ENCODE results near the gene POTEM.
"Not testable (repeated sequence)": the region's sequence is repeated elsewhere in the genome, so short reads cannot be mapped to it uniquely, and the experiment has no call there.

The POTEM gene

GRCh38 chr14:18967134-18967533 lies at the start of gene POTEM:
POTEM (plus strand) TSS chr14:18967434; CDS start chr14:18967486, 52 bp downstream.
- not testable (repeated sequence) for DNase-seq (ENCODE audit: low read depth)

GRCh38 chr14:18918345-18918744 lies 48.9 kb upstream of the POTEM start:
- DNase-seq (ENCODE audit: low read depth), result not testable (repeated sequence)

- DNase-seq (ENCODE audit: low read depth), result not testable (repeated sequence)
Measured at GRCh38 chr14:18920052-18920451, 47.2 kb upstream of the POTEM start.

GRCh38 chr14:18921055-18921701 lies 46.1 kb upstream of the POTEM start:
- not testable (repeated sequence) for DNase-seq (ENCODE audit: low read depth)

GRCh38 chr14:18936848-18937247 lies 30.4 kb upstream of the POTEM start:
- DNase-seq (ENCODE audit: low read depth), result not testable (repeated sequence)

- DNase-seq (ENCODE audit: low read depth), result not testable (repeated sequence)
Measured at GRCh38 chr14:18938733-18939132, 28.5 kb upstream of the POTEM start.

GRCh38 chr14:18949939-18950338 lies 17.3 kb upstream of the POTEM start:
- not testable (repeated sequence) for DNase-seq (ENCODE audit: low read depth)

- DNase-seq (ENCODE audit: low read depth), result not testable (repeated sequence)
Measured at GRCh38 chr14:18953085-18953484, 14.1 kb upstream of the POTEM start.

- DNase-seq (ENCODE audit: low read depth), result not testable (repeated sequence)
Measured at GRCh38 chr14:18955816-18956215, 11.4 kb upstream of the POTEM start.

GRCh38 chr14:18961576-18961975 lies 5.7 kb upstream of the POTEM start:
- not testable (repeated sequence) for DNase-seq (ENCODE audit: low read depth)

GRCh38 chr14:18962143-18962542 lies 5.1 kb upstream of the POTEM start:
- DNase-seq (ENCODE audit: low read depth), result not testable (repeated sequence)

GRCh38 chr14:18963276-18963675 lies 4.0 kb upstream of the POTEM start:
- DNase-seq (ENCODE audit: low read depth), result not testable (repeated sequence)

- DNase-seq (ENCODE audit: low read depth), result not testable (repeated sequence)
Measured at GRCh38 chr14:18964878-18965277, 2.4 kb upstream of the POTEM start.

- not testable (repeated sequence) for DNase-seq (ENCODE audit: low read depth)
Measured at GRCh38 chr14:19002566-19002965, 35.3 kb downstream of the POTEM start.

- not testable (repeated sequence) for DNase-seq (ENCODE audit: low read depth)
Measured at GRCh38 chr14:19006490-19006889, 39.3 kb downstream of the POTEM start.

- DNase-seq (ENCODE audit: low read depth), result not testable (repeated sequence)
Measured at GRCh38 chr14:19007678-19008077, 40.4 kb downstream of the POTEM start.

- DNase-seq (ENCODE audit: low read depth), result not testable (repeated sequence)
Measured at GRCh38 chr14:19011029-19011428, 43.8 kb downstream of the POTEM start.

- not testable (repeated sequence) for DNase-seq (ENCODE audit: low read depth)
Measured at GRCh38 chr14:19011703-19012102, 44.5 kb downstream of the POTEM start.

- not testable (repeated sequence) for DNase-seq (ENCODE audit: low read depth)
Measured at GRCh38 chr14:19015185-19015584, 48.0 kb downstream of the POTEM start.

GRCh38 chr14:19025080-19025589 lies 57.9 kb downstream of the POTEM start:
- not testable (repeated sequence) for DNase-seq (ENCODE audit: low read depth)

- not testable (repeated sequence) for DNase-seq (ENCODE audit: low read depth)
Measured at GRCh38 chr14:19026649-19027351, 59.6 kb downstream of the POTEM start.

- DNase-seq (ENCODE audit: low read depth), result not testable (repeated sequence)
Measured at GRCh38 chr14:19027895-19028294, 60.7 kb downstream of the POTEM start.

GRCh38 chr14:19036811-19037382 lies 69.7 kb downstream of the POTEM start:
- not testable (repeated sequence) for DNase-seq (ENCODE audit: low read depth)

Measured in activated T-cell treated with anti-CD3 and anti-CD28 coated beads for 24 hours (primary cell).